NCI-H774 (cell line): ENCODE measurements around the gene TPT1.
A peak's percentile ranks its signal among the peaks of the same experiment; 100 is the strongest.
"Not testable (repeated sequence)": the region's sequence is repeated elsewhere in the genome, so short reads cannot be mapped to it uniquely, and the experiment has no call there.

Experiments
- DNase-seq: peaks from one replicate; lab custom pipeline; 2025; lab: John Stamatoyannopoulos, UW

The TPT1 gene

GRCh38 chr13:45301263-45301662 lies 39.7 kb downstream of the TPT1 start:
- DNase-seq = no peak

- DNase-seq = no peak
Observed at GRCh38 chr13:45300190-45300985, 40.6 kb downstream of the TPT1 start.

GRCh38 chr13:45299194-45299593 lies 41.8 kb downstream of the TPT1 start:
- no peak for DNase-seq

GRCh38 chr13:45298550-45298949 lies 42.4 kb downstream of the TPT1 start:
- DNase-seq = not testable (repeated sequence)

GRCh38 chr13:45298206-45298505 lies 42.8 kb downstream of the TPT1 start:
- DNase-seq = no peak

GRCh38 chr13:45297456-45298205 lies 43.4 kb downstream of the TPT1 start:
- no peak for DNase-seq

- no peak for DNase-seq
Observed at GRCh38 chr13:45296259-45296658, 44.7 kb downstream of the TPT1 start.

GRCh38 chr13:45295536-45295935 lies 45.4 kb downstream of the TPT1 start:
- DNase-seq = no peak

GRCh38 chr13:45292176-45292575 lies 48.8 kb downstream of the TPT1 start:
- no peak for DNase-seq

GRCh38 chr13:45289936-45290563 lies 50.9 kb downstream of the TPT1 start:
- DNase-seq = peak; percentile 7
